Ramos (cell line): ENCODE data around the gene ZKSCAN5.
"Not testable (repeated sequence)": the region's sequence is repeated elsewhere in the genome, so short reads cannot be mapped to it uniquely, and the experiment has no call there.

Source experiments
- in situ Hi-C: fragments of 300-500 bp; cut with MboI; formaldehyde crosslinking; loops from one replicate; pipeline ENCODE4 v1.14.3; 2022; ENCODE audit warnings: low sequenced_read_pairs; ENCODE audit not compliant: unreplicated experiment

The ZKSCAN5 gene

DNA sequence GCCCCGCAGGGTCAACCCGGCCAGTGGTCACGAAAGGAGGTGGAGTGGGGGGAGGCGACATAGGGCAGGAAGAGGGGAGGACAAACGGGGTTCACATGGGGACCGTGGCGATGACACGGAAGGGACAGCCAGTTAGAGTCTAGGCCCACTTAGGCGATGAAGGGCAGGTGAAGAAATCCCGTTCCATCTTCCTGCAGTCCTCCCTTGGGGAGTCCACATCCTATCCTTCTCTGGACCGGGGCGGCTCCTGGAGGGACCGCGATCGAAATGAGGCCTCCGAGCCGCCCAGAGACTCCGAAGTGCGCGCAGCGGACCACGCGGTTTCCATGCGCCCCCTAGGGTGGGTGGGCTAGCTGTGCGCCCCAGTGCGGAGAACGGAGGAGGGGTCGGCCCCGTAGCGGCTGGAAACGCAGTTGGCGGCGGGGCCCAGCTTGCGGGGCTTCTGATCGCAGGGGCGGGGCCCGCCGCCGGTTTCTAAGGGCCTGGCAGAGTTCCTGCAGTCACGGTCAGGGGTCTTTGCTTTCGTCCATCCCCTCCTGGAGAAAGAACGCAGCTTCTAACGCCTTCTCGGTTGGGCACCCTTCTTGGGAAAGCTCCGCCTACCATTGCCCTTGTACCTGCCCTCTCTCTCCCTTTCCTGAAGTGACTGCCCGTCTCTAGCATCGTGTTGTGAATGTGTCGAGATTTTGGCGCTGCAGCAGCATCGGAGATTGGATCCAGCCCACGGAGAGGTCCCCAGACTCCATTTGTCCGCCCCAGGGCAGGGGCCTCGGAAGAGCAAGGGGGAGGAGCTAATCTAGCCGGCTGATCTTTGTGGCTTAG is 75.7 kb downstream of the ZKSCAN5 start:
- in situ Hi-C loops, result no loop called here

GRCh38 chr7:99580778-99581332 is 76.4 kb downstream of the ZKSCAN5 start:
- in situ Hi-C loops, result not testable (repeated sequence)
